NCI-H1092 (cell line): ENCODE measurements around the gene CHMP2A.
"Not testable (repeated sequence)": the region's sequence is repeated elsewhere in the genome, so short reads cannot be mapped to it uniquely, and the experiment has no call there.

Experiments
- DNase-seq: peaks from one replicate; lab custom pipeline; 2025; lab: John Stamatoyannopoulos, UW

CHMP2A gene

GRCh38 chr19:58511353-58512208 lies 43.3 kb downstream of the CHMP2A start, which contains the start of gene SLC27A5:
Gene SLC27A5, minus strand, starts transcription at chr19:58511992. Its CDS starts 37 bp downstream, at chr19:58511955.
- no peak for DNase-seq

- no peak for DNase-seq
These were observed 44.6 kb downstream of the CHMP2A start for GRCh38 chr19:58510084-58510862.

GRCh38 chr19:58509731-58510083 lies 45.2 kb downstream of the CHMP2A start:
- DNase-seq: no peak

GRCh38 chr19:58507602-58508223 lies 47.2 kb downstream of the CHMP2A start:
- not testable (repeated sequence) for DNase-seq
